ENCODE measurements around the gene NEXN.

- TF ChIP-seq CTCF (IDR thresholded peaks at IDR 0.05 in 8 of 11, conservative IDR thresholded peaks at IDR 0.05 in 3 of 11) = no peak
- no peak for TF ChIP-seq POLR2A (IDR thresholded peaks at IDR 0.05)
Observed at GRCh38 chr1:77956464-77956863, 68.0 kb downstream of the NEXN start.
